Measurements from ENCODE around the gene TMCC3.

GRCh38 chr12:94620621-94621020 lies 29.7 kb downstream of the TMCC3 start:
- TF ChIP-seq CTCF (IDR thresholded peaks at IDR 0.05; ENCODE audit: borderline replicate concordance, extremely low read depth, low read length, poor library complexity, severe bottlenecking) = no peak
- TF ChIP-seq EZH2 (IDR thresholded peaks at IDR 0.05; ENCODE audit: borderline replicate concordance, low read depth, low read length, severe bottlenecking) = no peak
